HG03103 (cell line): ENCODE measurements around the gene CYP4F11.
"Not testable (repeated sequence)": the region's sequence is repeated elsewhere in the genome, so short reads cannot be mapped to it uniquely, and the experiment has no call there.

ENCODE experiments used
- ATAC-seq: cut with Tn5 transposase; IDR thresholded peaks from one replicate; pipeline ENCODE4 v1.9.1; 2021; ENCODE audit warnings: low read depth; ENCODE audit not compliant: unreplicated experiment

The CYP4F11 gene

DNA sequence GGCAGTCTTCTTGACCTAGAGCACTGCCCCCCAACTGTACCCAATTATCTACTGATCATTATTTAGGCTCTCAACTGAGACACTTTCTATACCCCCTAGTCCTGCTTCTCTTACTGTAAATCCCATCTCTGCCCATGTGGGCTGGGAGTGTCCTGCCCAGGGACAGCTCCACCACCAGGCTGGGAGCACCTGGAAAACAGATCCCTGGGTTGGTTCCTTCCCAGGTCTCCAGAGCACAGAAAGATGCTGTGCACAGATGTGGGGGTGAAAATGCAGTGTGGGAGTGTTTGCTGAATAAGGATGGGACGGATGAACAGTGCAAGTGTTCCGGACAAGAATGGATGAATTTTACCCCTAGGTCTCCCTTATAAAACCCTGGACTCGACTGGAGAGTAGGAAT lies 49.2 kb downstream of the CYP4F11 start:
- no peak for ATAC-seq

- not testable (repeated sequence) for ATAC-seq
These were observed 51.0 kb downstream of the CYP4F11 start for GRCh38 chr19:15883329-15883728.

DNA sequence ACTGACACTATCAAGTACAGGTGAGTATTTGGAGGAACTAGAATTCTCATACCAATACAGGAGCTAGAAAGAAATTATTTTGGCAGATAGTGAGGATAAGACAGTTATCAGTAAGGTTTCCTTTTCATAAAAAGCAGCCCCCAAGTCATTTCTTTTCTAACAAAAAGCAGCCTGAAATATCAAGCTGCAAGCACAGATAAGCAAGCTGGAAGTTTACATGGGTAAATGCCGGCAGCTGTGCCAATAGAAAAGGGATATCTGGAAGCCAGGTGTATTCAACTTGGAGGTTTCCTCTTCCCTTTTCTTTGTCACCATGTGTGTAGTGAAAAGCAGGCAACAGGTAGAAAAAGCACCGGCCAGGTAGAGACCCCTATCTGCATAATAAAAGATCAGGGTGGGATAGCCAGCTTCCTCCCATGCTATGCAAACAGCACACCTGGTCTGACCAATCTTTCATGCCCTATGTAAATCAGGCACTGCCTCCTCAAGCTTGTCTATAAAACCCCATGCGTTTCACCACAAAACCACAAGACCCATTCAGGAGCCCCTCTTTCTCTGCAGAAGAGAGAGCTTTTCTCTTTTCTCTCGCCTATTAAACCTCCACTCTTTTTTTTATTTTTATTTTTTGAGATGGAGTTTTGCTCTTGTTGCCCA lies 59.4 kb downstream of the CYP4F11 start:
- no peak for ATAC-seq

- not testable (repeated sequence) for ATAC-seq
These were observed 60.6 kb downstream of the CYP4F11 start for GRCh38 chr19:15873771-15874170.

DNA sequence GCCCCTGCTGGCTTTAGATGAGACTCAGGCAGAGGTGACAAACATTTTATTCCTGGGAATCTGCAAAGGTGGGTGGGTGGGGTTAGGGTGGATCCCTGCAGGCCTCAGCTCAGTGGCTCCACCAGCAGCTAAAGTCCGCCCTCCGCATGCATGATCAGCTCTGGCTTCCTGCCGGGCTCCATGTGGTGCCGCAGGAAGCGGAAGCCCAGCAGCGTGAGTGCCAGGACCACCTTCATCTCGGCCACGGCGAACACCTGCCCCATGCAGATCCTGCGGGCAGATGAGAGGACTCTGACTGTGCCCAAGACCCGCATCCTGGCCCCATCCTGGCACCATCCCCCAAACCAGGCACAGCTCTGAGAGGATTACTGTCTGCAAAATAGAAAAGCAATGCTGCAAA lies 62.8 kb downstream of the CYP4F11 start:
- no peak for ATAC-seq

DNA sequence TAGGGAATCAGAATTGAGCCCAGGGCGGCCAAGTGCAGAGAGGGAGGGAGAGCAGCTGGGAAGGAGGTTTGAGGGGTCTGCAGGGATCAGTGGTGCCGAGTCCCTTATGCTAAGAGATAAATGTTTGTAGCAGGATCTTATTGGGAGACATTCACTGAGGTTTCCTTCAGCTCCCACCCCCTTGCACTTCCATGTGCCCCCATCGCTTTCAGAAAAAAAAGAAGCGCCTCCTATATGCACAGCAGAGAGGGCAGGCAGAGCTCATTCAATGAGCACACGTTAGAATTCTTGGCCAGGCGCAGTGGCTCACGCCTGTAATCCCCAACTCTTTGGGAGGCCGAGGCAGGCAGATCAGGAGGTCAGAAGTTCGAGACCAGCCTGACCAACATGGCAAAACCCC lies 64.5 kb downstream of the CYP4F11 start:
- ATAC-seq: no peak

DNA sequence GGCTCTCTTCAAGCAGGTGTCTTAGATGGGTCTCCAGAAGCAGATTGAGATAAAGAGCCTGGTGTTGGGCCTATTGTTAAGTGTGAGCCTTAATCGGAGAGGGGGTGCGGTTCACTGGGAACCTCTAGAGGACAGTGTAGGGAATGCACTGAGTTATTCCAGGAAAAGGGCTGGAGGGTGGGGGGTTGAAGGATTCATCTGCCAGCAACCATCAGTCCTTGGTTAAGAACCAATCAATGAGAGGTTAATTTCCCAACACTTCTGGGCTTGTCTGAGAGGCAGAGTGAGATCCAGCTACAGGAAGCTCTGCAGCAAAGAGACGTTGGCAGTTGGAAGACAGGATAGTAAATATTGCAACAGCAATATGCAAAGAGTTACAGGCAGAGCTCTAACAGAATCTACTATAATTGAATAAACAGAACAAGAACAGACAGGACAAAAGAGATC lies 65.2 kb downstream of the CYP4F11 start:
- no peak for ATAC-seq

DNA sequence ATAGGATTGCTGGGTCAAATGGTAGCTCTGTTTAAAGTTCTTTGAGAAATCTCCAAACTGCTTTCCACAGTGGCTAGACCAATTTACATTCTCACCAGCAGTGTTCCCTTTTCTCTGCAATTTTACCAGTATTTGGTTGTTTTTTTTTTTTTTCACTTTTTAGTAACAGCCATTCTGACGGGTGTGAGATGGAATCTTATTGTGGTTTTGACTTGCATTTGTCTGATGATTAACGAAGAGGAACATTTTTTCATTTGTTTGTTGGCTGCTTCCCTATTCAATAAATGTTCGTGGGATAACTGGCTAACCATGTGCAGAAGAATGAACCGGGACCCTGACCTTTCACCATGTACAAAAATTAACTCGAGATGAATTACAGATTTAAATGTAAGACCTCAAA lies 67.7 kb downstream of the CYP4F11 start:
- no peak for ATAC-seq

DNA sequence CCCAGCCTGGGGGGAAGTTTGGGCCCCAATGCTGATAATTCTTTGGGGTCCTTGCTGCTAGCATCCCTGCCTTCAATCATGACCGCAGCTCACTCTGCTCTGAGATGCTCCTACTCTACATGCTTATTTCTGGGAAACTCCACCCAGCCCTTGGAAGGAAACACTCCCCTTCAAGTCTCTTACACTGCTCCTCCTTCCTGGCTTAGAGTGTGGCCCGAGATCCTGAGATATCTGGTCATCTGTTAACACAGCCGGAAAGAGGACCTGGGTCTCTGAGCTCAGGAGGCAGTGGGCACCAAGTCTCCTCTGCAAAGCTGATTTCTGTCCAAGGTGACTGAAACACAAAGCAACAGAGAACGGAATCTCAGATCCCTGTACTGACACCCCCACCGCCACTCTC lies 69.5 kb downstream of the CYP4F11 start:
- no peak for ATAC-seq

DNA sequence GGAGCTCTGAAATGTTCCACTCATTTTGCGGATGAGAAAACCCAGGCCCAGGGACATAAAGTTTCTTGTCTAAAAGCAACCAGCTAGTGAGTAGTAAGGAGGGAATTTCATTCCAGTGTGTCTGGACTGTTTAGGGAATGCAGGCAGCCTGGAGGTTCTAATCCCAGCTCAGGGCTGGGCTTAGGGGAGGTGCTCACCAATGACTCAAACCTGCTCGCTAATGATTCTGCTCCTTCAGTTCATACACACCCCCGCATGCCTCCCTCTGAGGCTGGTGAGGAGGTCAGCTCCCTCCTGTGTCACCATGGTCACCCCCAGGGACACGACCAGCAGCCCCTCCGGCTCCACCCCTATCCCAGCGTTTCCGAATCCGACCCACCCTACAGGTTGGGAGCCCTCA lies 71.1 kb downstream of the CYP4F11 start:
- no peak for ATAC-seq

DNA sequence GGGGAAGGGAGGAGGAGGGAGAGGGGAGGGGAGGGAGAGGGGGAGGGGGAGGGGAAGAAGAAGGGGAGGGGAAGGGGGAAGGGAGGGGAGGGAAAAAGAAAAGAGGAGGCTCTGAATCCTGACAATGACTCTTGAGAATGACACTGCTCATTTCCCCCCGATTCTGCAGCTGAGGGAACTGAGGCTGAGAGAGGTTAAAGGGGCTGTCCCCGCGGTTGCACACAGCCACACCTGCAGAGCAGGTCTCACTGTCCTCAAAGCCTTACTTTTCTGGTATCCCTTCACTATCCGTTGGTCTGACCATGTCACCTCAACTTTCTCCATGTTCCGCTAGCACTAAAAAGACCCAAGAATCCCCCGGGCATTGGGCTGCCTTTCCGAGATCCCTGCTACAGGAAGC lies 71.9 kb downstream of the CYP4F11 start:
- ATAC-seq: no peak
